Adrenal gland (tissue), 12 donors: Measurements from ENCODE around the gene NELFA. TPM values are rescaled to one million over a fixed set of nuclear protein-coding genes. Genes with fewer than 3 reads are reported as not detected.

Experiments used
- DNase-seq, 7 donors: peaks; one replicate each; pipeline ENCODE4 v3.0.0-alpha.2; 2019 to 2020
- H3K27ac ChIP-seq, 5 donors: fragments of 200-600 bp; sonication (generic) in 4 of 5; 1 replicate in 3 of 5; 2 replicates in 2 of 5; pipeline versions ENCODE4 v1.5.1 to v1.8.0; 2016 to 2020; ENCODE audit warnings: mild to moderate bottlenecking in 1 of 5
- H3K27me3 ChIP-seq: fragments of 200-600 bp; 2 replicates; pipeline ENCODE4 v1.8.0; 2021
- H3K36me3 ChIP-seq, 2 donors: fragments of 200-600 bp; replicated peaks in 1 of 2; 1 replicate in 1 of 2; 2 replicates in 1 of 2; pipeline versions ENCODE4 v1.5.1 to v1.8.0; 2018 to 2022
- H3K4me1 ChIP-seq, 2 donors: fragments of 200-600 bp; replicated peaks in 1 of 2; 1 replicate in 1 of 2; 2 replicates in 1 of 2; pipeline versions ENCODE4 v1.5.1 to v1.8.0; 2018 to 2021
- H3K4me3 ChIP-seq, 4 donors: fragments of 200-600 bp; sonication (generic) in 3 of 4; one replicate each; pipeline ENCODE4 v1.5.1; 2016 to 2018
- H3K9me3 ChIP-seq, 3 donors: fragments of 200-600 bp; sonication (generic) in 1 of 3; replicated peaks in 1 of 3; 1 replicate in 2 of 3; 2 replicates in 1 of 3; pipeline versions ENCODE4 v1.5.1 to v1.8.0; 2016 to 2021
- POLR2A ChIP-seq, 2 donors: fragments of 450-650 bp; IDR thresholded peaks; one replicate each; pipeline ENCODE4 v1.6.1; 2017; ENCODE audit warnings: antibody characterized with exemption in 2 of 2, mild to moderate bottlenecking in 2 of 2, moderate library complexity in 1 of 2
- WGBS, 4 donors: extraction: QIAGEN DNeasy Blood & Tissue Kit in 2 of 4; methylation state at CpG; one replicate each; pipeline versions ENCODE4 v1.1.5 to v1.1.7; 2013 to 2017; 5-methylcytosine and 5-hydroxymethylcytosine counted together
- intact Hi-C, 2 donors: fragments of 100-400 bp; cut with DNase I; formaldehyde crosslinking; loops; one replicate each; pipeline versions ENCODE4 v1.14.1 to v1.15.0; 2022 to 2023
- polyA plus RNA-seq, 3 donors: library from polyadenylated mRNA; stranded (reverse); fragments of 200-250 nt in 2 of 3; fragments of 350-450 nt in 1 of 3; fragmentation: Illumina TruSeq in 1 of 3; extraction: RNeasy Lipid Tissue Mini Kit (QIAGEN cat#74804) in 1 of 3; gene quantifications; one replicate each; pipeline ENCODE4 v1.2.3, GENCODE V29; 2013 to 2014
- total RNA-seq, 9 donors: library from RNA; depleted of rRNA in 4 of 9; stranded (reverse); fragments of >200 nt in 4 of 9; fragments of 120-200 nt in 1 of 9; fragmentation: NEBNext Ultra II Directional in 1 of 9; extraction: Animal tissue kit (Norgen Biotek cat#: 25700) in 1 of 9; gene quantifications; one replicate each; pipeline versions ENCODE4 v1.1.0 to v1.2.4, GENCODE V29; 2013 to 2023
- TF ChIP-seq, protein P1 (sequence below), 6 experiments: fragments of 450-650 bp in 4 of 6; fragments of 200-600 bp in 2 of 6; sonication (generic) in 1 of 6; IDR thresholded peaks; 1 replicate in 5 of 6; 2 replicates in 1 of 6; pipeline versions ENCODE4 v1.5.1 to v1.8.0; 2016 to 2021; ENCODE audit warnings: antibody characterized with exemption in 6 of 6, mild to moderate bottlenecking in 2 of 6, moderate library complexity in 1 of 6
- donor health status: healthy with polysubstance abuse.
- donor health status: Bipolar disorder and iron deficiency.
- donor health status: DM: yes; HTN: yes; CAD: no.
- donor health status: DM: no; HTN: no; CAD: no.
- donor health status: DM: no; HTN: no; CAD: no.
- donor health status: DM: yes; HTN: yes; CAD: no.

Gene NELFA
- total and polyA plus RNA-seq, 12 donors, result 8.5 to 55.2 (median 25.6) TPM

DNA sequence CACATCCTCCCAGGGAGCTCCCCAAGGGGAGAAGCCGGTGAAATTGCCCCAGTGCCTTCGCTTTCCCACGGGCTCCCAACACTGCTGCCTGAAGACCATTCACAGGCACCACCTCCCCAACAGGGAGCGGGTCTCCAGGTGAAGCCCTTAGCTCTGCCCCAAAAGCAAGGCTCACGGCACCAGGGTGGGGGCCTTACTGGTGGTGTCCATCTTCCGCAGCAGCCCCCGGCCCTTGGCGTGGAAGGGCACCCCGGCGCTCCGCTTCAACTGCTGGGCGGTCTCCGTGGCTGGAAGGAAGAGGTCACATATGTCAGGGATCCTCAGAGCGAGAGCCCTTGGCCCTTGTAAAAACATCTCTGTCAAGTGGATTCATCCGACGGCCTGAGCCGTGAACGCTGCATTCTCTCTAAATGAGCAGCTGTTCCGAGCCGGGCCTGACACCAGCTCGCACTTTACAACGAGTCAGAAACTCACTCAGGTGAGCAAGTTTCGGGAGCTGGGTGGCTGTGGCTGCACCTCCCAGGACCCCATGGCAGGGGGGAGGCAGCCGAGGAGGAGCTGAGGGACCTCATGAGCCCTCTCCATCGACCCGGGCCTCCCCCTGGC is 20.9 kb downstream of the NELFA start:
- peaks cover 0 to 78% of the 10 kb centered on the region in 2 donors for H3K36me3 ChIP-seq
- WGBS, 4 donors, result 90 to 95% (median 93%) methylated on average over 19 to 26 of the region's 26 CpGs

DNA sequence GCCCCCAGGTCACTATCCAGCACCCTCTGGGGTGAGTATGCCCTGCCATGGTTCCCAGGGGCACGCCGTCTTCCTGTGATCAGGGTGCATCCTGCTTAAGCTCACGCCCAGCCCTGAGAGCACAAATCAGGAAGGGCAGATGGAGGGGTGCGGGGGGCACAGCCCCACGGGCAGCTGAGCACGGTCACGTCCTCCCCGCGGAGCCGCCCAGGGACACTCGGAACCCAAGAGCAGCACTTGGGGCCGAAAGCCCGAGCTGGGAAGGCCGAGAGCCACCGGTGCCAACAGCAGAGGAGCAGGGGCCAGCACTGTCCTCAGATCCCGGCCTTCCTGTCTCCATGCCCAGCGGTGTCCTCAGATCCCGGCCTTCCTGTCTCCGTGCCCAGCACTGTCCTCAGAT is 21.5 kb downstream of the NELFA start:
- Histone ChIP-seq H3K27ac (no peak overlapping the region), H3K36me3 (peaks cover 0 to 83% of the 10 kb centered on the region in 2 donors), H3K4me3 (no peak overlapping the region), H3K9me3 (no peaks in the 10 kb centered on the region), H3K4me1 (peaks cover 0 to 8% of the 10 kb centered on the region in 2 donors), H3K27me3 (no peaks in the 10 kb centered on the region)
- WGBS, 4 donors, result 87 to 100% (median 93%) methylated on average over 1 to 19 of the region's 19 CpGs
- no peak for DNase-seq
- TF ChIP-seq, protein P1, sequence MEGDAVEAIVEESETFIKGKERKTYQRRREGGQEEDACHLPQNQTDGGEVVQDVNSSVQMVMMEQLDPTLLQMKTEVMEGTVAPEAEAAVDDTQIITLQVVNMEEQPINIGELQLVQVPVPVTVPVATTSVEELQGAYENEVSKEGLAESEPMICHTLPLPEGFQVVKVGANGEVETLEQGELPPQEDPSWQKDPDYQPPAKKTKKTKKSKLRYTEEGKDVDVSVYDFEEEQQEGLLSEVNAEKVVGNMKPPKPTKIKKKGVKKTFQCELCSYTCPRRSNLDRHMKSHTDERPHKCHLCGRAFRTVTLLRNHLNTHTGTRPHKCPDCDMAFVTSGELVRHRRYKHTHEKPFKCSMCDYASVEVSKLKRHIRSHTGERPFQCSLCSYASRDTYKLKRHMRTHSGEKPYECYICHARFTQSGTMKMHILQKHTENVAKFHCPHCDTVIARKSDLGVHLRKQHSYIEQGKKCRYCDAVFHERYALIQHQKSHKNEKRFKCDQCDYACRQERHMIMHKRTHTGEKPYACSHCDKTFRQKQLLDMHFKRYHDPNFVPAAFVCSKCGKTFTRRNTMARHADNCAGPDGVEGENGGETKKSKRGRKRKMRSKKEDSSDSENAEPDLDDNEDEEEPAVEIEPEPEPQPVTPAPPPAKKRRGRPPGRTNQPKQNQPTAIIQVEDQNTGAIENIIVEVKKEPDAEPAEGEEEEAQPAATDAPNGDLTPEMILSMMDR (IDR thresholded peaks at IDR 0.05), result no peak
- no peak for TF ChIP-seq POLR2A (IDR thresholded peaks at IDR 0.05)
- intact Hi-C loops, result no loop called here

More for the DNA sequence above, 20.9 kb downstream of the NELFA start:
- DNase-seq, result no peak
- TF ChIP-seq, protein P1 (IDR thresholded peaks at IDR 0.05), result no peak
- no peak for TF ChIP-seq POLR2A (IDR thresholded peaks at IDR 0.05)
- H3K4me1 ChIP-seq, result peaks cover 0 to 8% of the 10 kb centered on the region in 2 donors
- no peak overlapping the region for H3K4me3 ChIP-seq
- no peaks in the 10 kb centered on the region for H3K27me3 ChIP-seq
- intact Hi-C loops, result no loop called here
- H3K9me3 ChIP-seq, result no peaks in the 10 kb centered on the region
- no peak overlapping the region for H3K27ac ChIP-seq

GRCh38 chr4:1986578-1987210 is 22.1 kb downstream of the NELFA start:
- no peak overlapping the region for H3K4me3 ChIP-seq
- no peaks in the 10 kb centered on the region for H3K27me3 ChIP-seq
- TF ChIP-seq POLR2A (IDR thresholded peaks at IDR 0.05), result no peak
- TF ChIP-seq, protein P1 (IDR thresholded peaks at IDR 0.05), result no peak
- H3K4me1 ChIP-seq, result peaks cover 0 to 8% of the 10 kb centered on the region in 2 donors
- intact Hi-C loops, result no loop called here
- no peak for DNase-seq
- H3K27ac ChIP-seq, result no peak overlapping the region
- H3K36me3 ChIP-seq, result peaks cover 0 to 89% of the 10 kb centered on the region in 2 donors
- H3K9me3 ChIP-seq, result no peaks in the 10 kb centered on the region
- whole genome bisulfite sequencing, 4 donors, result 83 to 94% (median 90%) methylated on average over 11 to 22 of the region's 22 CpGs

- no peak for TF ChIP-seq POLR2A (IDR thresholded peaks at IDR 0.05)
- TF ChIP-seq, protein P1 (IDR thresholded peaks at IDR 0.05), result no peak
- H3K4me3 ChIP-seq, result no peak overlapping the region
- peaks cover 0 to 93% of the 10 kb centered on the region in 2 donors for H3K36me3 ChIP-seq
- no peak overlapping the region for H3K27ac ChIP-seq
- H3K4me1 ChIP-seq, result peaks cover 0 to 8% of the 10 kb centered on the region in 2 donors
- no peak for DNase-seq
- H3K9me3 ChIP-seq, result no peaks in the 10 kb centered on the region
- intact Hi-C loops, result no loop called here
- WGBS, 4 donors, result 92 to 96% (median 95%) methylated on average over 30 to 54 of the region's 54 CpGs
- no peaks in the 10 kb centered on the region for H3K27me3 ChIP-seq
These were observed 22.8 kb downstream of the NELFA start for GRCh38 chr4:1985780-1986577.
